ENCODE measurements around the gene ZNF222. TPM values are rescaled to one million over a fixed set of nuclear protein-coding genes. Genes with fewer than 3 reads are reported as not detected.

The ZNF222 gene
- total RNA-seq, 1 donor from 2014 or later = 7.6 TPM

DNA sequence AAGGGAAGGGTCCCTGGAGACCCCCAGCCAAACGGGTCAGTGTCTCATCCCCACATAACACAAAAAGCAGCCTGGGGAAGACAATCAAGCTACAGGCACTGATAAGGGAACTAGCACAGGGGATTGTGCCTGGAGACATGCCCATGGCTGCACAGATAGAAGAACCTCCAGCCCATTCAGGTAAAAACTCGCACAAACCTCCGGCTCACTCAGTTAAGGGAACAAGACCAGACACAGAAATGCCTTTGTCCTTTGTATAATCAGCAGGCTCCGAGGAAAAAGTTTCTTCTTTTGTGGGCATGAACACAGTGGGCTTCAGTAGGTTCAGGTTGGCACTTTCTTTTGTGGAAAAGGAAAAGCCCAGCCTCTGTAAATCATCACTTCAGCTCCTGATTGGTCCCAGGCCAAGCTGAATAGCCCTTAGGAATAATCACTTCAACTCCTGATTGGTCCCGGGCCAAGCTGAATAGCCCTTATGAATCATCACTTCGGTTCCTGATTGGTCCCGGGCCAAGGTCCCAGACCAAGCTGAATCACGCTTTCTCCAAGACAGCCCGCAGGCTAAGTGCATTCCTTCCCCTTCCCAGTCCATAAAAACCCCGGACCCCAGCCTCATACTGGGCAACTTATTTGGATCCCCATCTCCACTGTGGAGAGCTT is 27.4 kb upstream of the ZNF222 start:
- no peak overlapping the region for H3K27ac Mint-ChIP-seq (ENCODE audit: unreplicated experiment)
- H3K9me3 Mint-ChIP-seq = peaks cover 10% of the 10 kb centered on the region
- TF ChIP-seq, protein P1, sequence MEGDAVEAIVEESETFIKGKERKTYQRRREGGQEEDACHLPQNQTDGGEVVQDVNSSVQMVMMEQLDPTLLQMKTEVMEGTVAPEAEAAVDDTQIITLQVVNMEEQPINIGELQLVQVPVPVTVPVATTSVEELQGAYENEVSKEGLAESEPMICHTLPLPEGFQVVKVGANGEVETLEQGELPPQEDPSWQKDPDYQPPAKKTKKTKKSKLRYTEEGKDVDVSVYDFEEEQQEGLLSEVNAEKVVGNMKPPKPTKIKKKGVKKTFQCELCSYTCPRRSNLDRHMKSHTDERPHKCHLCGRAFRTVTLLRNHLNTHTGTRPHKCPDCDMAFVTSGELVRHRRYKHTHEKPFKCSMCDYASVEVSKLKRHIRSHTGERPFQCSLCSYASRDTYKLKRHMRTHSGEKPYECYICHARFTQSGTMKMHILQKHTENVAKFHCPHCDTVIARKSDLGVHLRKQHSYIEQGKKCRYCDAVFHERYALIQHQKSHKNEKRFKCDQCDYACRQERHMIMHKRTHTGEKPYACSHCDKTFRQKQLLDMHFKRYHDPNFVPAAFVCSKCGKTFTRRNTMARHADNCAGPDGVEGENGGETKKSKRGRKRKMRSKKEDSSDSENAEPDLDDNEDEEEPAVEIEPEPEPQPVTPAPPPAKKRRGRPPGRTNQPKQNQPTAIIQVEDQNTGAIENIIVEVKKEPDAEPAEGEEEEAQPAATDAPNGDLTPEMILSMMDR (conservative IDR thresholded peaks at IDR 0.05) = no peak
- H3K27me3 Mint-ChIP-seq (ENCODE audit: low read depth) = no peaks in the 10 kb centered on the region
- no peak overlapping the region for H3K4me3 Mint-ChIP-seq
- H3K36me3 Mint-ChIP-seq (ENCODE audit: low read depth) = peaks cover 34% of the 10 kb centered on the region
- DNase-seq (ENCODE audit: low read depth, low spot score) = no peak
- H3K4me1 Mint-ChIP-seq = peaks cover 10% of the 10 kb centered on the region

DNA sequence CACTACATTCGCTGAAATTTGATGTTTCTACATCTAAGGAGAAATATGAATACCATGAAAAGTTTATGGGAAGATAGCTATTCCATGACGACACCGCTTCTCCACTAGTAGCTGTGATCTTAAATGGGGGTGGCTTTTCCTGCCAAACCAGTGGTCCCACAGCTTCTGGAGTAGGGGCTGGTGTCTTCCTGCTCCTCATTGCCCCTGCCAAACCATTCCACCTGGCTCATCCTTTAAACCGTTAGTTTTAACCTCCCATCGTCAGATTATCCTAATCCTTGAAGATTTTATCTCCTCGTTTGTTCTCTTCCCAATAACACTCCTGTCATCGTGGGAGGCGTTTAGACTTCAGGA is 23.0 kb upstream of the ZNF222 start:
- Mint-ChIP-seq H3K27ac (ENCODE audit: unreplicated experiment) (peak overlapping the region; percentile 97), H3K4me3 (peak overlapping the region; percentile 99), H3K27me3 (ENCODE audit: low read depth) (no peaks in the 10 kb centered on the region), H3K4me1 (peaks cover 19% of the 10 kb centered on the region), H3K9me3 (peaks cover 18% of the 10 kb centered on the region), H3K36me3 (ENCODE audit: low read depth) (peaks cover 34% of the 10 kb centered on the region)
- DNase-seq (ENCODE audit: low read depth, low spot score) = no peak
- TF ChIP-seq, protein P1 (conservative IDR thresholded peaks at IDR 0.05) = no peak

DNA sequence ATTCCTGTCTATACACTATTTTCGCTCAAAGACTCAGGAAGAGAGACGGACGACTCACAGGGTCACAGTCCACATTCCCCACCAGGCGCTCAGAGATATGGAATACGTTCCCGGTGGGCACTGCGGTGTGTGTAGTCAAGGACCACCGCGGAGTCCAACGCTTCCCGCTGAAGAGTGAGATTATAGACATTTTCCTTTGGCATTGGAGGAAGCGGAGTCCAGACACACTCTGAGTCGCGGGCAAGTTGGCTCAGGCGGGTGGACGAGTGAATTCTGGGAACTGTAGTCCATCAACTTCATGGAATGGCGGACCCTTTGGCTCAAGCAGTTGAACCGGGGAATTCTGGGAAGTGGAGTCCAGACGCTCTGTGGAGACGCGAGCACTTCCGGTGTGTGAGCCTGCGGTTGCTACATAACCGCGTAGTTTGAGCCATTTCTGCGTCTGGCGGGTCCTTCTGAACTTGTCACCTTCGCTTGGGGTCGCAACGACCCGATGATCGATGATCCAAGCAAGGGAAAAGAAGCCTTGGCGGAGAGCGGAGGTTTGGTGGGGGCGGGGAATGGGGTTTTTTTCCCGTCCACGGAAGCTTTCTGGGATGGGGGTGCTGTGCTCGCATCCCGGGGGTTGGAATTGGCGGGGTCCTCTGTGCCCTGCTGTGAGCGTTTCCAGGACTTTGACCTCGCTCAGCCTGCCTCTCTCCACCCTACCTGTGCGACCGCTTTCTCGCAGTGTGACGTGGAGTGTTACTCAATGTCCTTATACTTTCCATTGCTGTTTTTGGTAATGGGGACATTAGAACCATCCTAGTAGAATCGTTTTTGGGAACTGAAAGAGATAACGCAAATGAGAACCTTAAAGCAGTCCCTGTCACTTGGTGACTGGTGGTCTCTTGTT is 22.4 kb upstream of the ZNF222 start, which contains the start of gene ZNF230:
TSS of gene ZNF230 (plus strand) at position 392 of the 895 bp plus-strand sequence. CDS start 4,122 bp downstream, outside the sequence.
- peak within 1 kb of the TSS; percentile 97 for H3K27ac Mint-ChIP-seq (ENCODE audit: unreplicated experiment)
- H3K36me3 Mint-ChIP-seq (ENCODE audit: low read depth) = peaks cover 36% of the 10 kb centered on the region
- H3K4me3 Mint-ChIP-seq = peak within 1 kb of the TSS; percentile 99
- peaks cover 20% of the 10 kb centered on the region for H3K9me3 Mint-ChIP-seq
- H3K4me1 Mint-ChIP-seq = peaks cover 19% of the 10 kb centered on the region
- TF ChIP-seq, protein P1 (conservative IDR thresholded peaks at IDR 0.05) = no peak
- H3K27me3 Mint-ChIP-seq (ENCODE audit: low read depth) = no peaks in the 10 kb centered on the region
- DNase-seq (ENCODE audit: low read depth, low spot score) = peak; percentile 69

DNA sequence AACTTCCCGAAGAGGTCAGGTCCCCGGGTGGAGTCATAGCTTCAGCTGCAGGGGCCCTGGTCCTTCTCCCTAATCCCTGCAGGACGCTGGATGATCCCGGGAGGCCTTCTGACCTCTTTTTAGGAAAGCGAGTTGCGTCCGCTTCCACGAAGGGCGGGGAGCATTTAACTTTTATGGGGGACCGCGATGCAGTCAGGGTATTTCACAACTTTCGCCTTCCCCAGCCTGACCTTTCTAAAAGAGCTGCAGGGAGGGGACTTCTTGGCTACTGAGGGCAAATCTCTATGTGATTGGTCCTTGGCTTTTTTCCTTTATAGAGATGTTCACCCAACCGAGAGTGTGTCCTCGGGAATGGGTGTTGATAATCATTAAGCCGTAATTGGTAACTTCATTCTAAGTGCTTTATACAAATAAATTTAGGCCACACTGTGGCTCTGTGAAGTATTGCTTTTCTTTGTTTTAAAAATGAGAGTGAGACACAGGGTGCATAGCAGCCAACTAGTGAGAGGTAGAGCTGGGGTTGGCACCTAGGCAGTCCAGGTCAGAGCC is 21.6 kb upstream of the ZNF222 start:
- Mint-ChIP-seq H3K4me3 (peak overlapping the region; percentile 99), H3K36me3 (ENCODE audit: low read depth) (peaks cover 37% of the 10 kb centered on the region), H3K27ac (ENCODE audit: unreplicated experiment) (no peak overlapping the region), H3K4me1 (peaks cover 19% of the 10 kb centered on the region), H3K9me3 (peaks cover 23% of the 10 kb centered on the region), H3K27me3 (ENCODE audit: low read depth) (no peaks in the 10 kb centered on the region)
- TF ChIP-seq, protein P1 (conservative IDR thresholded peaks at IDR 0.05) = peak; percentile 26
- DNase-seq (ENCODE audit: low read depth, low spot score) = no peak

DNA sequence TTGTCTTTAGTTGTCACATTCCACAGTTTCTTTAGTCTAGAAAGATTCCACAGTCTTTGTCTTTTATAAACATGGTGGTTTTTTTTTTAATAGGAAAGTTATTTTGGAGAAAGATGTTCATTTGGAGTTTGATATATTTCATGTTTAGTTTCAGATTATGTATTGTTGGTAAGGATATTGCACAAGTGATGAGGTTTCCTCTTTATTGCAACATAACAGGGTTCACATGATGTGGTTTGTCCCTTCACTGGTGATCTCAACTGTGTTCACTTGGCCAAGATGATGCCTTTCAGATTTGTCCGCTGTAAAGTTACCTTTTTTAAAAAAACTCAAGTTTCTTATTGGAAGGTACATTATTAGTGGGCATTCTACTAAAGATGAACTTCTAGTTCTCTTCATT is 19.2 kb upstream of the ZNF222 start:
- Mint-ChIP-seq H3K4me3 (no peak overlapping the region), H3K27me3 (ENCODE audit: low read depth) (no peaks in the 10 kb centered on the region), H3K36me3 (ENCODE audit: low read depth) (peaks cover 57% of the 10 kb centered on the region), H3K4me1 (peaks cover 19% of the 10 kb centered on the region), H3K9me3 (peaks cover 32% of the 10 kb centered on the region), H3K27ac (ENCODE audit: unreplicated experiment) (no peak overlapping the region)
- no peak for DNase-seq (ENCODE audit: low read depth, low spot score)
- TF ChIP-seq, protein P1 (conservative IDR thresholded peaks at IDR 0.05) = no peak
